SK-MEL-5 (cell line): ENCODE measurements around the gene PTEN. TPM values are rescaled to one million over a fixed set of nuclear protein-coding genes. Genes with fewer than 3 reads are reported as not detected.
"Not testable (repeated sequence)": the region's sequence is repeated elsewhere in the genome, so short reads cannot be mapped to it uniquely, and the experiment has no call there.

Experiments
- DNase-seq: peaks from one replicate; pipeline ENCODE4 v3.0.0-alpha.2; 2016; ENCODE audit warnings: low read depth, low spot score
- in situ Hi-C: cut with HindIII; loops from 2 replicates; pipeline ENCODE4 v1.10.0; 2016; ENCODE audit warnings: low sequenced_read_pairs, high pct_unique_total_duplicates, low pct_unique_long_range_greater_than_20kb
- total RNA-seq: library from RNA; depleted of rRNA; stranded (reverse); fragments of >200 nt; shearing (Covaris generic); gene quantifications from 2 replicates; pipeline ENCODE4 v1.2.3, GENCODE V29; 2014

The PTEN gene
- total RNA-seq, 1 experiment from 2014 or later, result 52.4 TPM

GRCh38 chr10:87863951-87864495 is 598 bp downstream of the PTEN start:
- in situ Hi-C loops, result loop anchor here (25.0 kb wide), 1 partner anchor 373 kb away; no protein-coding TSS in a partner anchor
- not testable (repeated sequence) for DNase-seq

GRCh38 chr10:87864496-87865059 is 1.2 kb downstream of the PTEN start:
- DNase-seq, result no peak
- in situ Hi-C loops, result loop anchor here (25.0 kb wide), 1 partner anchor 373 kb away; no protein-coding TSS in a partner anchor

GRCh38 chr10:87865241-87865881 is 1.9 kb downstream of the PTEN start:
- in situ Hi-C loops, result loop anchor here (25.0 kb wide), 1 partner anchor 372 kb away; no protein-coding TSS in a partner anchor
- DNase-seq, result no peak

GRCh38 chr10:87866412-87866974 is 3.1 kb downstream of the PTEN start:
- DNase-seq, result no peak
- in situ Hi-C loops, result loop anchor here (25.0 kb wide), 1 partner anchor 371 kb away; no protein-coding TSS in a partner anchor

- no peak for DNase-seq
- in situ Hi-C loops, result loop anchor here (25.0 kb wide), 1 partner anchor 370 kb away; no protein-coding TSS in a partner anchor
Measured at GRCh38 chr10:87867453-87867852, 4.0 kb downstream of the PTEN start.

- DNase-seq, result no peak
- in situ Hi-C loops, result loop anchor here (25.0 kb wide), 1 partner anchor 369 kb away; no protein-coding TSS in a partner anchor
Measured at GRCh38 chr10:87868277-87868676, 4.9 kb downstream of the PTEN start.

- in situ Hi-C loops, result loop anchor here (25.0 kb wide), 1 partner anchor 368 kb away; no protein-coding TSS in a partner anchor
- DNase-seq, result not testable (repeated sequence)
Measured at GRCh38 chr10:87869139-87869538, 5.7 kb downstream of the PTEN start.

- in situ Hi-C loops, result loop anchor here (25.0 kb wide), 1 partner anchor 367 kb away; no protein-coding TSS in a partner anchor
- DNase-seq, result no peak
Measured at GRCh38 chr10:87869773-87870551, 6.5 kb downstream of the PTEN start.

GRCh38 chr10:87872828-87873227 is 9.4 kb downstream of the PTEN start:
- in situ Hi-C loops, result loop anchor here (25.0 kb wide), 1 partner anchor 364 kb away; no protein-coding TSS in a partner anchor
- DNase-seq, result no peak

GRCh38 chr10:87873656-87874055 is 10.2 kb downstream of the PTEN start:
- no peak for DNase-seq
- in situ Hi-C loops, result loop anchor here (25.0 kb wide), 1 partner anchor 364 kb away; no protein-coding TSS in a partner anchor

GRCh38 chr10:87875929-87876571 is 12.6 kb downstream of the PTEN start:
- no peak for DNase-seq
- in situ Hi-C loops, result no loop called here

GRCh38 chr10:87878664-87879459 is 15.4 kb downstream of the PTEN start:
- DNase-seq, result no peak
- in situ Hi-C loops, result no loop called here

- no peak for DNase-seq
Measured at GRCh38 chr10:87880336-87880735, 16.9 kb downstream of the PTEN start.

GRCh38 chr10:87881373-87882059 is 18.1 kb downstream of the PTEN start:
- in situ Hi-C loops, DNase-seq: not testable (repeated sequence)

More at GRCh38 chr10:87880336-87880735, 16.9 kb downstream of the PTEN start:
- in situ Hi-C loops, result no loop called here

- no peak for DNase-seq
- in situ Hi-C loops, result no loop called here
Measured at GRCh38 chr10:87882555-87883294, 19.3 kb downstream of the PTEN start.
